IPS-18a (cell line): ENCODE results near the gene COL13A1.

ENCODE experiments used
- H3K27ac ChIP-seq: one replicate; pipeline ENCODE4 v1.5.1; 2013; ENCODE audit warnings: low read length
- H3K27me3 ChIP-seq: one replicate; pipeline ENCODE4 v1.6.1; 2013; ENCODE audit warnings: mild to moderate bottlenecking, low read length; ENCODE audit not compliant: control insufficient read depth, insufficient read depth
- H3K36me3 ChIP-seq: one replicate; pipeline ENCODE4 v1.6.1; 2013; ENCODE audit warnings: low read depth, low read length; ENCODE audit not compliant: control insufficient read depth
- H3K4me1 ChIP-seq: one replicate; pipeline ENCODE4 v1.6.1; 2013; ENCODE audit warnings: low read depth, low read length; ENCODE audit not compliant: control insufficient read depth
- H3K4me3 ChIP-seq: one replicate; pipeline ENCODE4 v1.5.1; 2013; ENCODE audit warnings: low read length
- H3K9ac ChIP-seq: one replicate; pipeline ENCODE4 v1.6.1; 2013; ENCODE audit warnings: mild to moderate bottlenecking, low read length, moderate library complexity
- H3K9me3 ChIP-seq: one replicate; pipeline ENCODE4 v1.6.1; 2013; ENCODE audit warnings: low read depth, low read length; ENCODE audit not compliant: control insufficient read depth

Gene COL13A1

DNA sequence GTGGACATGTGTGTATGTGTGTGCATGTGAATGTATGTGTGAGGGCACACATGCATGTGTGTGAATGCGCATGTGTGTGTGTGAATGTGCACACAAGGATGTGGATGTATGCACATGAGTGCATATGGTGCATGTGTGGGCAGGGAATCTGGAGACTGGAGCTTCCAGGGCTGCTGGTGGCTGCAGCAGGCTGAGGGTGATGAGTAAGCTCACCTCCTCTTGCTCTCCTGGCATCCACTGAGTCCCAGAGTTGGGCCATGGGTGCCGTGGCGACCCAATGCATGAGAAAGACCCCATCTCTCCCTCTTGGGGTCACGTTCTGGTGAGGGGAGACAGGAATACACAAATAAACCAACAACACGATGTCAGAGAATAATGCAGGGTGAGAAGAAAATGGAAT is 33.3 kb upstream of the COL13A1 start:
- Histone ChIP-seq H3K9ac (no peak overlapping the region), H3K27ac (no peak overlapping the region), H3K36me3 (no peaks in the 10 kb centered on the region), H3K4me3 (no peak overlapping the region), H3K27me3 (no peaks in the 10 kb centered on the region), H3K4me1 (peaks cover 11% of the 10 kb centered on the region), H3K9me3 (no peaks in the 10 kb centered on the region)

- no peaks in the 10 kb centered on the region for H3K36me3 ChIP-seq
- H3K27ac ChIP-seq = no peak overlapping the region
- peaks cover 11% of the 10 kb centered on the region for H3K4me1 ChIP-seq
- no peak overlapping the region for H3K4me3 ChIP-seq
- no peak overlapping the region for H3K9ac ChIP-seq
- no peaks in the 10 kb centered on the region for H3K9me3 ChIP-seq
- H3K27me3 ChIP-seq = no peaks in the 10 kb centered on the region
Measured at GRCh38 chr10:69769395-69769992, 32.2 kb upstream of the COL13A1 start.

- Histone ChIP-seq H3K4me3 (no peak overlapping the region), H3K36me3 (no peaks in the 10 kb centered on the region), H3K4me1 (peaks cover 11% of the 10 kb centered on the region), H3K9me3 (no peaks in the 10 kb centered on the region), H3K9ac (no peak overlapping the region), H3K27ac (no peak overlapping the region), H3K27me3 (no peaks in the 10 kb centered on the region)
Measured at GRCh38 chr10:69772933-69773704, 28.6 kb upstream of the COL13A1 start.

DNA sequence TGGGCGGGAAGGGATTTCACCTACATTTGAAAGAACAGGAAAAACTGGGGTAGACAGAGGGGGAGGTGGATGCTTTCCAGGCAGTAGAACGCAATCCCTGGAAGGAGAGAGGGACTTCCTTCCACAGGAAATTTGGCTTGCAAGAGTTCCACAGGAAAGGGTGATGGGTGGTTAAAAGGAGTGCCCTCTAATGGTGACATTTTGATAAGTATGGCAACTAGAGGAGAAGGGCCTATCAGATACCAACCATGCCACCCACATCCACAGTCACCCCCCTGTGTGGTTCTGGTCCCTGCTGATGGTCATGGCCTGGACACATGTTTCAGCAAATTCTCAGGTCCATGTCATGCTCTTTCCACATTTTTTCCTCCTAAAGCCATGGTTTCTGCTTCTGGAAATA is 27.1 kb upstream of the COL13A1 start:
- Histone ChIP-seq H3K4me1 (peaks cover 4% of the 10 kb centered on the region), H3K4me3 (no peak overlapping the region)

GRCh38 chr10:69780077-69780476 is 21.6 kb upstream of the COL13A1 start:
- Histone ChIP-seq H3K36me3 (no peaks in the 10 kb centered on the region), H3K27me3 (no peaks in the 10 kb centered on the region), H3K27ac (no peak overlapping the region), H3K4me1 (no peaks in the 10 kb centered on the region), H3K9me3 (no peaks in the 10 kb centered on the region), H3K4me3 (no peak overlapping the region), H3K9ac (no peak overlapping the region)

More for the DNA sequence above, 27.1 kb upstream of the COL13A1 start:
- Histone ChIP-seq H3K9ac (no peak overlapping the region), H3K27ac (no peak overlapping the region), H3K27me3 (no peaks in the 10 kb centered on the region), H3K9me3 (no peaks in the 10 kb centered on the region), H3K36me3 (no peaks in the 10 kb centered on the region)

- Histone ChIP-seq H3K9me3 (no peaks in the 10 kb centered on the region), H3K27ac (no peak overlapping the region), H3K4me1 (no peaks in the 10 kb centered on the region), H3K4me3 (no peak overlapping the region), H3K36me3 (no peaks in the 10 kb centered on the region), H3K27me3 (no peaks in the 10 kb centered on the region), H3K9ac (no peak overlapping the region)
Measured at GRCh38 chr10:69781576-69781975, 20.1 kb upstream of the COL13A1 start.

DNA sequence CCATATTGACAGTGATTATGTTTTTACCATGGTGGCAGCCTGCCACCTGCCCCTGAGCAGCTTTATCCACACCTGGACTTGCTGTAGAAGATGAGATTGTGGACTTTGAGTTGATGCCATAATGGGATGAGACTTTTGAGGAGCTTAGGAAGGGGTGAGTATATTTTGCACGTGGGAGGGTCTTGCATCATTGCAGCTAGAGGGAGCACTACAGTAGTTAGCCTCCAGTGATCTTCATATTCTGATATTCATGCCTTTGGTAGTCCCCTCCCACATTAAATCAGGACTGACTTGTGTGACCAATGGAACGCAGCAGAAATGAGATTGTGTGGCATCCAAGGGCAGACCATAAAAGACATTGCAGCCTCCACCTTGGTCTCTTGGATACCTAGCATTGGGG is 18.2 kb upstream of the COL13A1 start:
- no peaks in the 10 kb centered on the region for H3K27me3 ChIP-seq
- no peaks in the 10 kb centered on the region for H3K9me3 ChIP-seq
- H3K4me1 ChIP-seq = no peaks in the 10 kb centered on the region
- no peak overlapping the region for H3K4me3 ChIP-seq
- no peak overlapping the region for H3K9ac ChIP-seq
- no peak overlapping the region for H3K27ac ChIP-seq
- H3K36me3 ChIP-seq = no peaks in the 10 kb centered on the region

- no peak overlapping the region for H3K27ac ChIP-seq
- H3K36me3 ChIP-seq = no peaks in the 10 kb centered on the region
- no peak overlapping the region for H3K4me3 ChIP-seq
- no peaks in the 10 kb centered on the region for H3K27me3 ChIP-seq
- no peaks in the 10 kb centered on the region for H3K9me3 ChIP-seq
- no peak overlapping the region for H3K9ac ChIP-seq
- peaks cover 4% of the 10 kb centered on the region for H3K4me1 ChIP-seq
Measured at GRCh38 chr10:69786791-69787190, 14.9 kb upstream of the COL13A1 start.

DNA sequence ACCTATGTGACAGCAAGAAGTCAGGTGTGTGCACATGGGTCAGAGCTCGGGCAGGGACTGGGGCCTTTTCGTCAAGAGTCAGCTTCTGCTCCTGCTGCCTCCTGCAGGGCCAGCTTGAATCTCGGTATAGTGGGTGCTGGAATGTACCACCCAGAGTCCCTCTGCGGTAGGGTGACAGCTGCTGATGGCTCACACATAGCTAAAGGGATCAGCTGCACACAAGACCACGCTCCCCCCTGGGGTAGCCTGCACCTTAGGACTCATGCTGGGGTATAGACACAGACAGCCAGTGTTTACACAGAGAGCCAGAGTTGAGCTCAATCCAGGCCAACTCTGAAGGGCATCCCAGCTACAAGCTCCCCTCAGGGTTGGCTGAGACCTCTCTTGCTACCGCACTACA is 14.0 kb upstream of the COL13A1 start:
- Histone ChIP-seq H3K27me3 (no peaks in the 10 kb centered on the region), H3K4me3 (no peak overlapping the region), H3K36me3 (no peaks in the 10 kb centered on the region), H3K4me1 (peaks cover 4% of the 10 kb centered on the region), H3K27ac (no peak overlapping the region), H3K9me3 (no peaks in the 10 kb centered on the region), H3K9ac (no peak overlapping the region)

DNA sequence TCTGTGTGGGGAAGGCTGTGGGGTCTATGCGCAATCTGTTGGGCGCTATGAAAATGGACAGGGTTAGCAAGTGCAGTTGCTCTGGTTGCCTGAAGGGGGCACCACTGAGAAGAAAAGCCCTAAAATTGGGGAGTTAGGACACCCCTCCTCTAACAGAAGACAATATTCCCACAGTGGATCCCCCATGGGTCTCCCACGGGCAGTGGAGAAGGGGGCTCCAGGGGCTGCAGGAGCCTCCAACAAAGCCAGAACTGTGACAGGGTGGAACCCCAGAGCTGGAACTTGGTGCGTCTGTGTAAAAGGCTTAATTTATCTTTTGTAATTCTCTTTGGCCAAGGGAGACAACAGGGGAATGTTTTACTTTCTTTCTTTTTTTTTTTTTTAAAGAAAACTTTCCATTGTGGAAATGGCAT is 12.5 kb upstream of the COL13A1 start:
- H3K27ac ChIP-seq = no peak overlapping the region
- no peak overlapping the region for H3K9ac ChIP-seq
- H3K9me3 ChIP-seq = no peaks in the 10 kb centered on the region
- H3K4me3 ChIP-seq = no peak overlapping the region
- no peaks in the 10 kb centered on the region for H3K36me3 ChIP-seq
- H3K27me3 ChIP-seq = no peaks in the 10 kb centered on the region
- H3K4me1 ChIP-seq = peaks cover 4% of the 10 kb centered on the region

DNA sequence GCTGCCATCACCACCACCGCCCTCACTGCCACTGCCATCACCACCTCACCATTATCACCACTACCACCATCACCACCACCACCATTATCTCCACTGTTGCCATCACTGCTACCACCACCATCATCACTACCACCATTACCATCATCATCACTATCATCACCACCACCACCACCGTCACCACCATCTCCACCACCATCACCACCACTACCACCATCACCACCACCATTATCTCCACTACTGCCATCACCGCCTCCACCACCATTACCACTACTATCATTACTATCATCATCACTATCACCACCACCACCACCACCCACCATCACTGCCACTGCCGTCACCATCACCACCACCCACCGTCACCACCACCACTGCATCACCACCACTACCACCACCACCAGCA is 9.9 kb upstream of the COL13A1 start:
- H3K9ac ChIP-seq = no peak overlapping the region
- no peak overlapping the region for H3K27ac ChIP-seq
- H3K4me3 ChIP-seq = no peak overlapping the region
- no peaks in the 10 kb centered on the region for H3K36me3 ChIP-seq
- H3K4me1 ChIP-seq = peaks cover 4% of the 10 kb centered on the region
- H3K27me3 ChIP-seq = no peaks in the 10 kb centered on the region
- H3K9me3 ChIP-seq = no peaks in the 10 kb centered on the region

GRCh38 chr10:69792341-69792740 is 9.4 kb upstream of the COL13A1 start:
- H3K4me3 ChIP-seq = no peak overlapping the region
- H3K27ac ChIP-seq = no peak overlapping the region
- no peak overlapping the region for H3K9ac ChIP-seq
- H3K36me3 ChIP-seq = no peaks in the 10 kb centered on the region
- H3K9me3 ChIP-seq = no peaks in the 10 kb centered on the region
- H3K27me3 ChIP-seq = no peaks in the 10 kb centered on the region
- H3K4me1 ChIP-seq = peaks cover 4% of the 10 kb centered on the region
